IMR-90 (cell line): ENCODE results near the gene OLIG3. TPM values are rescaled to one million over a fixed set of nuclear protein-coding genes. Genes with fewer than 3 reads are reported as not detected.

Source experiments
- CTCF ChIP-seq: conservative IDR thresholded peaks from 2 replicates; pipeline ENCODE4 v1.5.1; 2012; ENCODE audit warnings: mild to moderate bottlenecking, low read depth, low read length, improper control_type of control experiment
- polyA plus RNA-seq, 3 experiments: library from polyadenylated mRNA; depleted of rRNA; stranded (reverse); fragments of >200 nt; gene quantifications; 2 replicates each; pipeline ENCODE4 v1.2.3, GENCODE V29; 2012; ENCODE audit warnings: low replicate concordance in 1 of 3
- total RNA-seq: library from RNA; depleted of rRNA; stranded (reverse); fragments of >200 nt; gene quantifications from 2 replicates; pipeline ENCODE4 v1.2.3, GENCODE V29; 2012

Gene OLIG3
- total and polyA plus RNA-seq, 2 of the 4 experiments (the other 2 are of a cell fraction), result not detected

DNA sequence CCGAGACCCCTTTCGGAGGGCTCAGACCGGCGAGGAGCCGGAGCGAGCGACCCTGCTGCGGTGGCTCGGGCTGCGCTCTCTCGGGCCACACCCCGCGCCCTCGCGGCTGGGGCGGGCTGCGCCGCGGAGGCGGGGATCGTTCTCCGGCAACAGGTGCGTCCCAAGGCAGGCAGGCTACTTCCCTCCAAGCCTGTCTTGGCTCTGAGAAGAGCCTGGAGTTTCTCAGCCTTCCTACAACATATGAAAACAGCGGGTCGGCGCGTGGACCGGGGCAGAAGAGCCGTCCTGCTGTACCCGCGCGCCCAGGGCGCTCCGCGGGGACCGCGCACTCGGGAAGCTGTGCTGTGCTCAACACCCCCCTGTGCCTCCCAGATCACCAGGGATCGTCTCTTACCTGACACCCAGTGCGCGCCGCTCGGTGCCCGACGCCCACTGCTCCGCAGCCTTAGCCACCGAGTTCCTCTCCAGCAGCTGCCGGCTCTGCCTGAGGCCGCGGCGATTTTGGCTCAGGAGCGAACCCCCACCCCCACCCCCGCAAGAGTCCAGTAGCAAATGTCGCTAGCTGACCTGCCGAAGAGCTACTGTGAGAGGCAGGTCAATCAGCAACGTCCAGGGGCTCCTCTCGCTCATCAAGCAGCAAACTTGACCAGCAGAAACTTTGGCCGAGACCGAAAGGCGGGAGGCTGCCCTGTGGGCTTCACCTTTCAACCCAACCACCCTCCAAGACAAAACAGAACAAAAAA, 3.7 kb upstream of the OLIG3 start (continued):
- no peak for TF ChIP-seq CTCF
